H9 (cell line): ENCODE data around the gene CHTF8. TPM values are rescaled to one million over a fixed set of nuclear protein-coding genes. Genes with fewer than 3 reads are reported as not detected.

Source experiments
- DNase-seq: peaks from one replicate; pipeline ENCODE4 v3.0.0-alpha.2; 2017
- H2AFZ ChIP-seq: one replicate; pipeline ENCODE4 v1.6.1; 2013; ENCODE audit warnings: mild to moderate bottlenecking, low read length, control low read depth, moderate library complexity
- H2AK5ac ChIP-seq: 2 replicates; pipeline ENCODE4 v1.6.1; 2013; ENCODE audit warnings: low read length, control low read depth, mixed read lengths; ENCODE audit not compliant: insufficient read length
- H2BK120ac ChIP-seq: one replicate; pipeline ENCODE4 v1.6.1; 2013; ENCODE audit warnings: low read depth, mild to moderate bottlenecking, low read length, control low read depth, inconsistent platforms; ENCODE audit not compliant: poor library complexity, severe bottlenecking
- H2BK12ac ChIP-seq: 2 replicates; pipeline ENCODE4 v1.6.1; 2013; ENCODE audit warnings: low read length, control low read depth, mixed read lengths, low read depth; ENCODE audit not compliant: insufficient read length
- H2BK15ac ChIP-seq: 2 replicates; pipeline ENCODE4 v1.6.1; 2013; ENCODE audit warnings: low read depth, low read length, control low read depth
- H2BK20ac ChIP-seq: one replicate; pipeline ENCODE4 v1.6.1; 2013; ENCODE audit warnings: low read depth, mild to moderate bottlenecking, low read length, control low read depth, inconsistent platforms; ENCODE audit not compliant: poor library complexity, severe bottlenecking
- H2BK5ac ChIP-seq: 2 replicates; pipeline ENCODE4 v1.6.1; 2013; ENCODE audit warnings: low read length, control low read depth, mixed read lengths; ENCODE audit not compliant: insufficient read length
- H3K14ac ChIP-seq: 2 replicates; pipeline ENCODE4 v1.6.1; 2013; ENCODE audit warnings: low read length, control low read depth; ENCODE audit not compliant: insufficient read depth
- H3K18ac ChIP-seq: 2 replicates; pipeline ENCODE4 v1.6.1; 2013; ENCODE audit warnings: low read depth, mild to moderate bottlenecking, mixed read lengths, low read length, control low read depth; ENCODE audit not compliant: insufficient read length
- H3K23ac ChIP-seq: 2 replicates; pipeline ENCODE4 v1.6.1; 2013; ENCODE audit warnings: low read length, control low read depth, mixed read lengths, low read depth; ENCODE audit not compliant: insufficient read length
- H3K23me2 ChIP-seq: 2 replicates; pipeline ENCODE4 v1.6.1; 2013; ENCODE audit warnings: low read depth, mild to moderate bottlenecking, mixed read lengths, low read length, control low read depth; ENCODE audit not compliant: insufficient read length, poor library complexity, severe bottlenecking
- H3K27ac ChIP-seq: 2 replicates; pipeline ENCODE4 v1.5.1; 2013; ENCODE audit warnings: low read length, control low read depth, mixed read lengths, low read depth; ENCODE audit not compliant: insufficient read length
- H3K27me3 ChIP-seq: 2 replicates; pipeline ENCODE4 v1.6.1; 2013; ENCODE audit warnings: low read length, control low read depth, inconsistent platforms; ENCODE audit not compliant: insufficient read depth
- H3K4ac ChIP-seq: 2 replicates; pipeline ENCODE4 v1.6.1; 2013; ENCODE audit warnings: low read depth, mild to moderate bottlenecking, control low read depth, inconsistent platforms, low read length, moderate library complexity
- H3K4me1 ChIP-seq: 2 replicates; pipeline ENCODE4 v1.6.1; 2013; ENCODE audit warnings: low read length, control low read depth, inconsistent platforms; ENCODE audit not compliant: insufficient read depth
- H3K4me2 ChIP-seq: 2 replicates; pipeline ENCODE4 v1.6.1; 2013; ENCODE audit warnings: low read length, control low read depth, mixed read lengths; ENCODE audit not compliant: insufficient read length, insufficient read depth
- H3K56ac ChIP-seq: 2 replicates; pipeline ENCODE4 v1.6.1; 2013; ENCODE audit warnings: low read depth, mild to moderate bottlenecking, mixed read lengths, low read length, control low read depth; ENCODE audit not compliant: insufficient read length
- H3K79me1 ChIP-seq: 2 replicates; pipeline ENCODE4 v1.6.1; 2013; ENCODE audit warnings: low read depth, mild to moderate bottlenecking, moderate library complexity, low read length, control low read depth, inconsistent platforms; ENCODE audit not compliant: insufficient read depth, poor library complexity, severe bottlenecking
- H3K79me2 ChIP-seq: 2 replicates; pipeline ENCODE4 v1.6.1; 2013; ENCODE audit warnings: low read length, control low read depth, inconsistent platforms; ENCODE audit not compliant: insufficient read depth
- H3K9ac ChIP-seq: 2 replicates; pipeline ENCODE4 v1.6.1; 2013; ENCODE audit warnings: low read length, control low read depth, mixed read lengths; ENCODE audit not compliant: insufficient read length; ENCODE audit errors: extremely low read depth
- H3K9me3 ChIP-seq: one replicate; pipeline ENCODE4 v1.6.1; 2013; ENCODE audit warnings: low read depth, low read length, inconsistent platforms; ENCODE audit not compliant: control insufficient read depth
- H3T11ph ChIP-seq: one replicate; pipeline ENCODE4 v1.6.1; 2013; ENCODE audit warnings: mild to moderate bottlenecking, low read length, control low read depth, inconsistent platforms
- H4K20me1 ChIP-seq: one replicate; pipeline ENCODE4 v1.6.1; 2013; ENCODE audit not compliant: control insufficient read depth, insufficient read length, insufficient read depth
- H4K5ac ChIP-seq: 2 replicates; pipeline ENCODE4 v1.6.1; 2013; ENCODE audit warnings: low read depth, mild to moderate bottlenecking, mixed read lengths, low read length, control low read depth; ENCODE audit not compliant: insufficient read length
- H4K8ac ChIP-seq: replicated peaks from 2 replicates; pipeline ENCODE4 v1.6.1; 2013; ENCODE audit warnings: low read length, control low read depth, mixed read lengths, low read depth; ENCODE audit not compliant: insufficient read length
- H4K91ac ChIP-seq: 2 replicates; pipeline ENCODE4 v1.6.1; 2013; ENCODE audit warnings: low read depth, mild to moderate bottlenecking, moderate library complexity, mixed read lengths, low read length, control low read depth; ENCODE audit not compliant: insufficient read length
- H3K27ac Mint-ChIP-seq, 3 experiments: 2 replicates in 2 of 3; 3 replicates in 1 of 3; pipeline ENCODE4 v1.8.0; 2020 to 2021; ENCODE audit warnings: mixed read lengths in 3 of 3, mild to moderate bottlenecking in 1 of 3, moderate library complexity in 1 of 3
- H3K27me3 Mint-ChIP-seq: 2 replicates; pipeline ENCODE4 v1.8.0; 2021; ENCODE audit warnings: low read depth, mild to moderate bottlenecking, moderate library complexity, mixed read lengths
- H3K36me3 Mint-ChIP-seq, 3 experiments: 2 replicates in 2 of 3; 3 replicates in 1 of 3; pipeline ENCODE4 v1.8.0; 2020 to 2021; ENCODE audit warnings: low read depth in 3 of 3, mixed read lengths in 3 of 3; ENCODE audit not compliant: insufficient read depth in 1 of 3
- H3K4me1 Mint-ChIP-seq, 2 experiments: 2 replicates each; pipeline ENCODE4 v1.8.0; 2020; ENCODE audit warnings: mixed read lengths in 2 of 2
- H3K4me3 Mint-ChIP-seq, 2 experiments: 2 replicates in 1 of 2; 3 replicates in 1 of 2; pipeline ENCODE4 v1.8.0; 2020 to 2021; ENCODE audit warnings: mild to moderate bottlenecking in 2 of 2, mixed read lengths in 2 of 2, moderate library complexity in 1 of 2
- H3K9me3 Mint-ChIP-seq, 2 experiments: 2 replicates in 1 of 2; 3 replicates in 1 of 2; pipeline ENCODE4 v1.8.0; 2020; ENCODE audit warnings: mild to moderate bottlenecking in 2 of 2, mixed read lengths in 2 of 2, moderate library complexity in 1 of 2
- CTCF ChIP-seq: fragments of 200-600 bp; sonication (generic); conservative IDR thresholded peaks from 3 replicates; pipeline ENCODE4 v1.8.0; 2021; ENCODE audit warnings: antibody characterized with exemption, mild to moderate bottlenecking
- WGBS: extraction: QIAGEN DNeasy Blood & Tissue Kit; methylation state at CpG from one replicate; pipeline ENCODE4 v1.1.7; 2013; ENCODE audit warnings: missing lambda C conversion rate, low lambda C conversion rate, mixed read lengths; ENCODE audit not compliant: insufficient read length; ENCODE audit errors: extremely low coverage; 5-methylcytosine and 5-hydroxymethylcytosine counted together
- total RNA-seq: library from RNA; stranded (reverse); gene quantifications from 2 replicates; pipeline ENCODE4 v1.2.1, GENCODE V29; 2021

CHTF8 gene
- total RNA-seq, 1 experiment from 2014 or later = 168 TPM

GRCh38 chr16:69108905-69109252 is 23.5 kb downstream of the CHTF8 start:
- Mint-ChIP-seq H3K27ac (peak overlapping the region in 2 of 3 experiments; percentile 44 to 62; a peak in 2 of 7 replicates), H3K9me3 (peaks cover 0 to 3% of the 10 kb centered on the region in 2 experiments; a peak in 2 of 5 replicates), H3K27me3 (peaks cover 3% of the 10 kb centered on the region; the same call in 1 of the 2 replicates), H3K4me1 (peaks cover 32 to 39% of the 10 kb centered on the region in 2 experiments), H3K4me3 (peak overlapping the region; percentile 86 to 94), H3K36me3 (peaks cover 32 to 51% (median 43%) of the 10 kb centered on the region in 3 experiments)
- Histone ChIP-seq H3K9ac (no peak overlapping the region), H4K20me1 (no peaks in the 10 kb centered on the region), H3K56ac (no peak overlapping the region), H3K4me1 (peaks cover 7% of the 10 kb centered on the region; the same call in 1 of the 2 replicates), H3K23me2 (peaks cover 19% of the 10 kb centered on the region), H3K14ac (no peak overlapping the region), H3K4ac (no peak overlapping the region), H4K8ac (no peak overlapping the region), H3K27ac (no peak overlapping the region), H2BK5ac (no peak overlapping the region), H2AFZ (no peak overlapping the region), H3T11ph (no peak overlapping the region), H2AK5ac (no peak overlapping the region), H3K18ac (no peak overlapping the region), H3K27me3 (no peaks in the 10 kb centered on the region), H2BK20ac (no peak overlapping the region), H3K79me1 (no peaks in the 10 kb centered on the region), H2BK12ac (no peak overlapping the region), H4K5ac (no peak overlapping the region), H2BK120ac (no peak overlapping the region), H3K9me3 (no peaks in the 10 kb centered on the region), H3K79me2 (peaks cover 8% of the 10 kb centered on the region; the same call in 1 of the 2 replicates), H3K4me2 (peak overlapping the region; percentile 71), H2BK15ac (no peak overlapping the region), H3K23ac (no peak overlapping the region), H4K91ac (no peak overlapping the region)
- DNase-seq = no peak
- no peak for TF ChIP-seq CTCF
- no CpG with 5 or more reads among the region's 4 CpGs for WGBS
